ENCODE results near the gene ISOC2.
A peak's percentile ranks its signal among the peaks of the same experiment; 100 is the strongest.
"Not testable (repeated sequence)": the region's sequence is repeated elsewhere in the genome, so short reads cannot be mapped to it uniquely, and the experiment has no call there.

ISOC2 gene

GRCh38 chr19:55461259-55461973, at the start of gene ISOC2:
Gene ISOC2, minus strand, starts transcription at chr19:55461642. Its CDS starts 5,156 bp downstream, at chr19:55456486.
- H3K36me3 Mint-ChIP-seq (ENCODE audit: low read depth) = peaks cover 20% of the 10 kb centered on the region
- intact Hi-C loops (cut with micrococcal nuclease) = no loop called here
- H3K4me3 Mint-ChIP-seq = peak within 1 kb of the TSS; percentile 90
- H3K4me1 Mint-ChIP-seq (ENCODE audit: low read depth) = peaks cover 34% of the 10 kb centered on the region
- H3K27me3 Mint-ChIP-seq = peaks cover 14% of the 10 kb centered on the region
- H3K9me3 Mint-ChIP-seq = no peaks in the 10 kb centered on the region
- peak within 1 kb of the TSS; percentile 92 for H3K27ac Mint-ChIP-seq

- intact Hi-C loops (cut with micrococcal nuclease) = no loop called here
- H3K27ac Mint-ChIP-seq = no peak overlapping the region
These were observed 46.7 kb upstream of the ISOC2 start for GRCh38 chr19:55508120-55508519.

GRCh38 chr19:55504981-55505380, 43.5 kb upstream of the ISOC2 start:
- Mint-ChIP-seq H3K4me3 (no peak overlapping the region), H3K9me3 (no peaks in the 10 kb centered on the region), H3K36me3 (ENCODE audit: low read depth) (no peaks in the 10 kb centered on the region), H3K27ac (no peak overlapping the region), H3K27me3 (peaks cover 32% of the 10 kb centered on the region), H3K4me1 (ENCODE audit: low read depth) (peaks cover 14% of the 10 kb centered on the region)
- intact Hi-C loops (cut with micrococcal nuclease) = loop anchor here (2.0 kb wide), 1 partner anchor 364 kb away; no protein-coding TSS in a partner anchor

More at GRCh38 chr19:55508120-55508519, 46.7 kb upstream of the ISOC2 start:
- no peak overlapping the region for H3K4me3 Mint-ChIP-seq
- no peaks in the 10 kb centered on the region for H3K9me3 Mint-ChIP-seq
- H3K36me3 Mint-ChIP-seq (ENCODE audit: low read depth) = no peaks in the 10 kb centered on the region
- H3K27me3 Mint-ChIP-seq = peaks cover 44% of the 10 kb centered on the region
- peaks cover 12% of the 10 kb centered on the region for H3K4me1 Mint-ChIP-seq (ENCODE audit: low read depth)

GRCh38 chr19:55504252-55504603, 42.8 kb upstream of the ISOC2 start:
- peaks cover 27% of the 10 kb centered on the region for H3K27me3 Mint-ChIP-seq
- no peaks in the 10 kb centered on the region for H3K9me3 Mint-ChIP-seq
- H3K4me1 Mint-ChIP-seq (ENCODE audit: low read depth) = peaks cover 14% of the 10 kb centered on the region
- no peaks in the 10 kb centered on the region for H3K36me3 Mint-ChIP-seq (ENCODE audit: low read depth)
- peak overlapping the region; percentile 71 for H3K4me3 Mint-ChIP-seq
- intact Hi-C loops (cut with micrococcal nuclease) = loop anchor here (2.0 kb wide), 1 partner anchor 363 kb away; no protein-coding TSS in a partner anchor
- H3K27ac Mint-ChIP-seq = peak overlapping the region; percentile 87

- peaks cover 19% of the 10 kb centered on the region for H3K4me1 Mint-ChIP-seq (ENCODE audit: low read depth)
- peak overlapping the region; percentile 71 for H3K4me3 Mint-ChIP-seq
- H3K27me3 Mint-ChIP-seq = peaks cover 25% of the 10 kb centered on the region
- H3K36me3 Mint-ChIP-seq (ENCODE audit: low read depth) = no peaks in the 10 kb centered on the region
- peak overlapping the region; percentile 87 for H3K27ac Mint-ChIP-seq
- intact Hi-C loops (cut with micrococcal nuclease) = loop anchor here (1.0 to 2.0 kb wide), 2 partner anchors 35 to 363 kb away; no protein-coding TSS in a partner anchor
- H3K9me3 Mint-ChIP-seq = no peaks in the 10 kb centered on the region
These were observed 42.2 kb upstream of the ISOC2 start for GRCh38 chr19:55503502-55504251.

GRCh38 chr19:55503157-55503501, 41.7 kb upstream of the ISOC2 start:
- no peaks in the 10 kb centered on the region for H3K9me3 Mint-ChIP-seq
- peak overlapping the region; percentile 87 for H3K27ac Mint-ChIP-seq
- no peaks in the 10 kb centered on the region for H3K36me3 Mint-ChIP-seq (ENCODE audit: low read depth)
- H3K4me1 Mint-ChIP-seq (ENCODE audit: low read depth) = peaks cover 19% of the 10 kb centered on the region
- H3K4me3 Mint-ChIP-seq = no peak overlapping the region
- H3K27me3 Mint-ChIP-seq = peaks cover 24% of the 10 kb centered on the region
- intact Hi-C loops (cut with micrococcal nuclease) = loop anchor here (1.0 kb wide), 1 partner anchor 35 kb away; no protein-coding TSS in a partner anchor

GRCh38 chr19:55502197-55502952, 40.9 kb upstream of the ISOC2 start:
- Mint-ChIP-seq H3K9me3 (no peaks in the 10 kb centered on the region), H3K36me3 (ENCODE audit: low read depth) (no peaks in the 10 kb centered on the region), H3K4me3 (no peak overlapping the region), H3K27me3 (peaks cover 19% of the 10 kb centered on the region), H3K27ac (peak overlapping the region; percentile 3), H3K4me1 (ENCODE audit: low read depth) (peaks cover 19% of the 10 kb centered on the region)
- intact Hi-C loops (cut with micrococcal nuclease) = no loop called here

GRCh38 chr19:55500368-55500952, 39.0 kb upstream of the ISOC2 start:
- Mint-ChIP-seq H3K4me3 (no peak overlapping the region), H3K27me3 (peaks cover 18% of the 10 kb centered on the region), H3K36me3 (ENCODE audit: low read depth) (no peaks in the 10 kb centered on the region), H3K4me1 (ENCODE audit: low read depth) (peaks cover 19% of the 10 kb centered on the region), H3K27ac (peak overlapping the region; percentile 28), H3K9me3 (no peaks in the 10 kb centered on the region)
- intact Hi-C loops (cut with micrococcal nuclease) = no loop called here

GRCh38 chr19:55498246-55498840, 36.9 kb upstream of the ISOC2 start:
- peaks cover 17% of the 10 kb centered on the region for H3K4me1 Mint-ChIP-seq (ENCODE audit: low read depth)
- intact Hi-C loops (cut with micrococcal nuclease) = no loop called here
- H3K27me3 Mint-ChIP-seq = peaks cover 22% of the 10 kb centered on the region
- no peaks in the 10 kb centered on the region for H3K9me3 Mint-ChIP-seq
- no peaks in the 10 kb centered on the region for H3K36me3 Mint-ChIP-seq (ENCODE audit: low read depth)
- no peak overlapping the region for H3K4me3 Mint-ChIP-seq
- H3K27ac Mint-ChIP-seq = no peak overlapping the region

GRCh38 chr19:55497763-55498162, 36.3 kb upstream of the ISOC2 start:
- no peak overlapping the region for H3K27ac Mint-ChIP-seq
- no peaks in the 10 kb centered on the region for H3K36me3 Mint-ChIP-seq (ENCODE audit: low read depth)
- peaks cover 25% of the 10 kb centered on the region for H3K27me3 Mint-ChIP-seq
- intact Hi-C loops (cut with micrococcal nuclease) = no loop called here
- H3K4me1 Mint-ChIP-seq (ENCODE audit: low read depth) = peaks cover 13% of the 10 kb centered on the region
- H3K4me3 Mint-ChIP-seq = no peak overlapping the region
- no peaks in the 10 kb centered on the region for H3K9me3 Mint-ChIP-seq

- H3K9me3 Mint-ChIP-seq; H3K36me3 Mint-ChIP-seq (ENCODE audit: low read depth); H3K4me3 Mint-ChIP-seq; H3K27ac Mint-ChIP-seq; intact Hi-C loops (cut with micrococcal nuclease): not testable (repeated sequence)
- Mint-ChIP-seq H3K4me1 (ENCODE audit: low read depth) (peaks cover 13% of the 10 kb centered on the region), H3K27me3 (peaks cover 28% of the 10 kb centered on the region)
These were observed 35.4 kb upstream of the ISOC2 start for GRCh38 chr19:55496820-55497219.

- H3K27ac Mint-ChIP-seq = no peak overlapping the region
- no peak overlapping the region for H3K4me3 Mint-ChIP-seq
- intact Hi-C loops (cut with micrococcal nuclease) = no loop called here
- H3K4me1 Mint-ChIP-seq (ENCODE audit: low read depth) = peaks cover 13% of the 10 kb centered on the region
- no peaks in the 10 kb centered on the region for H3K36me3 Mint-ChIP-seq (ENCODE audit: low read depth)
- peaks cover 34% of the 10 kb centered on the region for H3K27me3 Mint-ChIP-seq
- no peaks in the 10 kb centered on the region for H3K9me3 Mint-ChIP-seq
These were observed 34.4 kb upstream of the ISOC2 start for GRCh38 chr19:55495646-55496349.

Measured in dendritic cell treated with granulocyte-macrophage colony-stimulating factor and Interleukin-4, amounts not matched to agents 40 ng/mL and 50 ng/mL, for 4 days (primary cell).